Stimulated activated CD4-positive, alpha-beta T cell treated with anti-CD3 and anti-CD28 coated beads, Interleukin-15, amount 100 ng/mL, for 24 hours (primary cell): ENCODE results near the gene ABCC12.

Source experiments
- DNase-seq: peaks from one replicate; pipeline ENCODE4 v3.0.0-alpha.2; 2020

ABCC12 gene

GRCh38 chr16:48131201-48131935 lies 24.4 kb downstream of the ABCC12 start:
- no peak for DNase-seq

DNA sequence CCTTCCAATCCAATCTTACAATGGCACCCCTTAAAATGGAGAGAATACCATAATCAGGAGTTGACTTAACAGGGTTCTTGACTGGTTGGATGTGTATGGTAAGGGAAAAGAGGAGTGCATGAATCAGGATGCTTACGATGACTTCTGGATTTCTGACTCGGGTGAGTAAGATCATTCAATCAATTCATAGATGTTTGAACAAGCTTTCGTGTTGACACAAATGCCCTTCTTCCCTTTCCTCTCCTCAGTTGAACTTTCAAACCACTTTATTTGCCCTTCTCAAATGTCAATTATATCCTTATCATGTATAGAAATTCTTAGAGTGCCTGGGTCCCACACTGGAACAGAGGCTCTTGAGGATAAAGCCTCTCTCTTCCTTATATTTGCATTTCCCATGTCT lies 25.9 kb downstream of the ABCC12 start:
- no peak for DNase-seq

DNA sequence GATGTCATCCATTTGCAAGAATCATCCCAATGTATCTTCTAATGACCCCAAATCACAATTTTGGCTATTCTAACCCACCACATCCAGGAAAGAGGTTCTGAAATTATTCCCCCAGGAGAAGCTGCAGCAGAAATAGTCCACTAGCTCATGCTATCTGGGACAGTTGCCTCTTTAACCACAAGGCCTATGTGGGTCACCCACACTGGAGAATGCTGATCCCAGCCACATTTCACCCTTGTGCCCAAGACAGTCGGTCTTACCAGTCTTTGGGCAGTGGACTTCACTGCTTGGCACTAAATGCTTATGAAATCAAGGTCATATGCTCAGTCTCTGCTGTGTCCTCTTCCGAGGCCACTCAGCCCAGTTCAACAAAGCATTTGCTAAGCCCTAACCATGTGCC lies 27.0 kb downstream of the ABCC12 start:
- DNase-seq = no peak

DNA sequence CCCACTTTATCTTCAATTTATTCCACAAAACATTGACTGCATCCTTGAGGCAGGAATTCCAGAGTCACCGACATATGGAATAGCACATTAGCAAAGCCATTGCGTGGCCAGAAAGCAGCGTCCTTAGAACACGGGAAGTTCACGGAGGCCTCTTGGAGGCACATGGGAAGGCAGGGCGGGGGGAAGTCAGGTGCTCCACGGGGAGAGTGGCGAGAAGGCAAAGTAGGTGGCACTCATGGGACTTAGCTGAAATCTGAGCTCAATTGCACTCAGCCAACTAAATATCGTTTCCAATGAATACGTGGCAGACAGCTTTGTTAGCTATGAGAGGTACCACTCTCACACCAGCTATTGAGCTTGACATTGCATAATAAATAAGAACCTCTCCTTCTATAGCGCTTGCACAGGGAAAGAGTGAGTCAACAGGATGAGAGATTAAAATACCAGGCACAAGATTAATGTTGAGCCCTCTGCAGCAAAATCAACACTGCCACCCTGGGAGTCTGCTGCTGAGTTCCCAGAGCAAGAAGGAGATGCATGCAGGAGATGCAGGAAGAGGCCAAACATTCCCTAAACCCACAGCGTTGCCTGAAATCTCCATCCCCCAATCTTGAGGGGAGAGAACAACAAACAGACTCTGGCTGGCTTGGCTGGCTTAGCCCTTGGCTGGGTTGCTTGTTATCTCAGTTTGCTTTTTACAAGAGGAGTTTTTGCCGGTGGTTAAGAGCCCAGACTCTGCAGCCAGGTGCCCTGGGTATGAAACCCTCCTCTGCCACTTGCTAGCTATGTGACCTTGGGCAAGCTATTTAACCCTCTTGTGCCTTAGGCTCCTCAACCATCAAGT lies 28.8 kb downstream of the ABCC12 start:
- DNase-seq = no peak

DNA sequence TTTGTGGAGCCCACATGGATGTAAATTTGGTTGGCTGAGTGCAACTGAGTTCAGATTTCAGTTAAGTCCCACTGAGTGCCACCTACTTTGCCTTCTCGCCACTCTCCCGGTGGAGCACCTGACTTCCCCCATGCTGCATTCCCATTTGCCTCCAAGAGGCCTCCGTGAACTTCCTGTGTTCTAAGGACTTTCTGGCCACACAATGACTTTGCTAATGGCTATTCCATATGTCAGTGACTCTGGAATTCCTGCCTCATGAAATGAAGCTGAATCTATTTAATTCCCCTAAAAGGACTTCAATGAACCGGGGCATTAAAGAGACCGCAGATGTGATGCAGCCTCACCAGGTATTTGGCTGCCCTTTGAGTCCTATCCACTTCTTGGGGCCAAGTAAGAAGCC lies 29.9 kb downstream of the ABCC12 start:
- no peak for DNase-seq

- no peak for DNase-seq
Measured at GRCh38 chr16:48124266-48124665, 31.5 kb downstream of the ABCC12 start.

GRCh38 chr16:48123104-48123788 lies 32.5 kb downstream of the ABCC12 start:
- DNase-seq = peak; percentile 86

DNA sequence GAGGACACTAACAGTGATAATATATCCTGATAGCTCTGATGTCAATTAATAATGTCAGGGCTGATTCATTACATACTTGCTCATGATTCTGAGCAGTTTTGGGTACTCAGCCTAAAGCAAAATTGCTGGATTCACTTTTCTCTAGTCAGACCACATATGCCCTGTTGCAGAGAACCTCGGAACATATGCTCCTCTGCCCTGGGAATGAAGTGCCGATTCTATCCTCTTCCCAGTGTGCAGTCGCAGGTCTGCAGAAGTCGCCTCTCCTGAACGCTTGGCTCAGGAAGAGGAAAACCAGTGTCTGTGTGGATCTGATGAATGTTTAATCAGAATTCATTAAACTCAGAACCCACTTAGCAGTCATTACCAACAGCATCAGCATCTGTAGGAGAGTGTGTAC lies 34.5 kb downstream of the ABCC12 start:
- DNase-seq = no peak

- no peak for DNase-seq
Measured at GRCh38 chr16:48118841-48119240, 37.0 kb downstream of the ABCC12 start.

DNA sequence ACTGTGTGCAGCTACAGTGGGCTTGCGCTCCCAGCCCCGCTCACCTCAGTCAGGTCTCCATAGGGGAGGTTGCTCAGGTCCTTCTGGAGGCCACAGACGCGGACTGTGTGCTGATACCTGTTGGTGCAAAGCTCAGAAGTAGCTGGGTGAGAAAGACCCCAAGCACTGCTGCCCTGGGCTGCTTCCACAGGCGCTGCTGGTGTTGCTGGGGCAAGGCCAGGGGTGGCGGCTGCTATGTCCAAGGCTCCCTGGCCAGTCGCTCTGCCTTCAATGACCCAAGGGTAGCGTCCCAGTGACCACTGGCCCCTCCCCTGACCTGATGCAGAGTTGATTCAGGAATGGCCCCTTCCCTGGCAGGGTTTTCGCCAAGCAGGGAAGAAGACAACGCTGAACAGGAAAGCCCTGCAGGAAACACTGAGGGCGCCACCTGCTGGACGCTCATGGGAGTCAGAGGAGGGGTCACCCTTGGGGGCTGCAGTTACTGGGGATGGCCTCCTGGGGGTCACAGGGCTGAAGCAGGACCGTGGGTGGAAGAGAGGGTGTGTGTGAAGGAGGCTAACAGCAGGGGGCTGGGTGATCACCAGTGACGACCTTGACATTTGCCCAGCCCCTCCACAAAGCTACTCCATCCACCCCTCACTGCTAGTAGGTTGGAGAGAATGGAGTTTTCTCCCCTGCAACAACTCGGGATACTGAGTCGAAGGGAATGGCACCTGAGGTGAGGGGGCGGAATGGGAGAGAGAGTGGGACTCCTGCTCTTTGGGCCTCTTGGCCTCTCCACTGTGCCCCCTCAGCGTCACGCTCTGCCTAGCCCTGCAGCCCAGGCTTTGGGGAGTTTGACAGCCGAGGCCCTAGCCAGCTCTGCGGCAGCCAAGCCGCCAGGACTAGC lies 38.3 kb downstream of the ABCC12 start:
- peak; percentile 76 for DNase-seq

DNA sequence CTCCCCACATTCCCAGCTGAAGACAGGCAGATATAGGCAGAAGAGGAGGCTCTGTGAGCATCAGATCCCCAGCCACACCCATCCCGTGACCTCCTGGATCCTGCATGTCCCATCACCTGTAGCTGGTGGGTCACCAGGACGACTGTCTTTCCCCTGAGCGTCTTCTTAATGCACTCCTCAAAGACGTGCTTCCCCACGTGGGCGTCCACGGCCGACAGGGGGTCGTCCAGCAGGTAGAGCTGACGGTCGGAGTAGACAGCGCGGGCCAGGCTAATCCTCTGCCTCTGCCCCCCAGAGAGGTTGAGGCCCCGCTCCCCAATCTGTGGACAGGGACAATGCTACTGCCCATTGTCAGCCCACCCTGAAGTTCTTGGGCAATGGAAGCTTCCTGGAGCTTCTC lies 40.5 kb downstream of the ABCC12 start:
- no peak for DNase-seq

- DNase-seq = no peak
Measured at GRCh38 chr16:48114410-48114809, 41.4 kb downstream of the ABCC12 start.

DNA sequence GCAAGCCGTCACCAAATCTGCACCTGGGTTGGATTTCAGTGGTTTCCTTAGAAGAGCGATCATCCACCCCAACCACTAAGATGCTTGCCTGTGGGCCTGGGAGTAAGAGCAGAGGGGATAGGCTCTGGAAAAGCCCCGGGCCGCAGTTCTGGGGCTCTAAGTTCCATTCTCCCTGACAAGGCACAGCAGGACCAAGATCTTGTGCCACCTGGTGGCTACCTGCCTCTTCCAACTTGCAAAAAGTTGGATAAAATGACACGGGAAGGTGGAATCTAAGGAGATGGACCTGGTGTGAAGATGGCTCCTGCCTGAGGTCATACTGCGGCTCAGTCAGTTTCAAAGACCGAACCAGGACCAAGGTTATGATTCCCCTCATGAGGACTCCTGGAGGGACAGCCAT lies 42.3 kb downstream of the ABCC12 start:
- no peak for DNase-seq

DNA sequence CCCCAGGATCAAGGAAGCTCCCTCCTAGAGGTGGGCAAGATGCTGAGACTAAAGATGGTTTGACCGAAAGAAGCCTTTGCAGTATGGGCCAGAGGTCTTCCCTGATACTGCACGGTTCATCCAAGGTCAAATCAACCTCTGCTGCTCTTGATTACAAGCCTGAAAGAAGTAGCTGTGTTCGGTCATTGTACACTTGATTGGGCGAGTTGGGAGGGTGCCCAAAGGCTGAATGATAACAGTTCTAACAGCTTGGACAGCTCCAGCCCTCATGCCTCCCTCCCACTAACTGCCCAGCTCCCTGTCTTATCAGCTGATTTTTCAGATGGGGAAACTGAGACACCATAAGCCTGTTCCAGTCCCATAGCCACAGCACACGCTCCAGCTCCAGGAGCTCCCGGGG lies 42.8 kb downstream of the ABCC12 start:
- DNase-seq = no peak

DNA sequence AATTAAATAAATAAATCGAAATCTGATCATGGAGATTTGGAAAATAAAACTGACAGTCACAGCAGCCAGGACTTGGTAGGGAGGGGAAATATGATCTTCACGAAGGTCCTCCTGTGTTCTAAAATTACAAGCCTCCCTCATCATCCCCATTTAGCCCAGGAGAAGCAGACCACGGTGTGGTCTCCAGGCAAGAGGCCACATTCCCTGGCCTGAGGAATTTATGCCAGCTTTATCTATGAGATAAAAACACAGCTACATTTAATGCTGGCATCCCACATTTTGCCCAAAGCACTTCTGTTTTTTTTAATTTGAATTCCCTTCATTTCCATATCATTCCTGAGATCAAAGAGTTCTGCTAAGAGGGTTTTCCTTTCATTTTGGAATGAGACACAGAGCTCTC lies 43.2 kb downstream of the ABCC12 start:
- DNase-seq = no peak

GRCh38 chr16:48110982-48111381 lies 44.8 kb downstream of the ABCC12 start:
- DNase-seq = no peak

- DNase-seq = no peak
Measured at GRCh38 chr16:48110000-48110399, 45.8 kb downstream of the ABCC12 start.

GRCh38 chr16:48109475-48109874 lies 46.3 kb downstream of the ABCC12 start:
- DNase-seq = no peak

DNA sequence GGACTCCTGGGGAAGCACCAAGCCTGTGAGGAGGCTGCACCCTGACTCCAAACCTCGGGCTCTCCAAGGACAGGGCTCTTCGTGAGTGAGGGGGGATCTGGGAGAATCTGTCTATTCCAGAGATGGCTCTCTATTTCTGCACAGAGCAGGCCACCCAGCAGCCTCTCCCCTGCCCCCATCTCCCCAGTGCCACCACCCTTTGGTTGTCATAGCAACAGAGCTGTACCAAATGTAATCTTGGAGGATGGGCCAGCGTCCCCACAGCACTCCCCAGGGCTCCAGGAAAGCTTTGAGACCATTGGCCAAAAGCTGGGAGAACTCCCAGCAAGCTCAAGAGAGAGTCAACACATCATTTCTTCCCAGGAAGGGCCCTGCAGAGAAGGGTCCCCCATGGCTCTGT lies 49.3 kb downstream of the ABCC12 start:
- no peak for DNase-seq
